Measurements from ENCODE around the gene ZNF618.

Gene ZNF618

DNA sequence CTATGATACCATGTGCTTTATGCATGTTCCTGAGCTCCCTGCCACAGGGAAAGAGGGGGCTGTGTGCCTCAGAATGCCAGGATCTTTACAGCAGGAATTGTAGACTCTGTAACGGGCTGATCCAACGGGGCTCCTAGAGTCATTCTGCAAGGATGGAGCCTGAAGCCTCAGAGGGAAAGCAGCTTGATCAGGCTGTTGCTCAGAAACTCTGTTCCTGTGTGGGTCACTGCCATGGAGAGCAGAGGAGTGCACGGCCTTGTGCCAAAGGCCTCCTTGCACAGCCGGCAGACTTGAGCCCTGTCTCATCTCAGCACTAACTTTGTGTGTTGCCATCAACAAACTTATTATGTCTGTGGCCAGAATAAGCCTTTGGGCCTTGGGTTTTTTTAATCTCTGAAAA, 150.2 kb downstream of the ZNF618 start:
- ATAC-seq (ENCODE audit: insufficient read depth, low read depth) (no peak), DNase-seq (no peak)
- Histone ChIP-seq H3K9ac (ENCODE audit: low read depth, low read length) (no peak overlapping the region), H3K4me3 (ENCODE audit: low read depth in 1 of 2, low read length in 2 of 2) (no peak overlapping the region), H4K20me1 (ENCODE audit: insufficient read depth, low read length) (no peaks in the 10 kb centered on the region), H3K36me3 (ENCODE audit: insufficient read depth, low read length) (no peaks in the 10 kb centered on the region), H2AFZ (ENCODE audit: low read depth, low read length) (no peak overlapping the region), H3K9me3 (ENCODE audit: insufficient read depth, low read length, severe bottlenecking) (peaks cover 13% of the 10 kb centered on the region), H3K79me2 (ENCODE audit: insufficient read depth, low read length) (no peaks in the 10 kb centered on the region), H3K27me3 (ENCODE audit: insufficient read depth, low read length, poor library complexity) (no peaks in the 10 kb centered on the region), H3K4me1 (ENCODE audit: insufficient read depth, low read length) (no peaks in the 10 kb centered on the region), H3K27ac (ENCODE audit: low read length) (no peak overlapping the region), H3K4me2 (ENCODE audit: insufficient read depth, low read length) (no peak overlapping the region)
- TF ChIP-seq EZH2 (IDR thresholded peaks at IDR 0.05; ENCODE audit: borderline replicate concordance, low read depth, low read length, severe bottlenecking) (no peak), CTCF (IDR thresholded peaks at IDR 0.05; ENCODE audit: borderline replicate concordance, extremely low read depth, low read length, poor library complexity, severe bottlenecking) (no peak)

- no peak for DNase-seq
- H3K27ac ChIP-seq (ENCODE audit: low read length) = no peak overlapping the region
- H3K9ac ChIP-seq (ENCODE audit: low read depth, low read length) = no peak overlapping the region
- TF ChIP-seq EZH2 (IDR thresholded peaks at IDR 0.05; ENCODE audit: borderline replicate concordance, low read depth, low read length, severe bottlenecking) (no peak), CTCF (IDR thresholded peaks at IDR 0.05; ENCODE audit: borderline replicate concordance, extremely low read depth, low read length, poor library complexity, severe bottlenecking) (no peak)
- H3K27me3 ChIP-seq (ENCODE audit: insufficient read depth, low read length, poor library complexity) = no peaks in the 10 kb centered on the region
- H4K20me1 ChIP-seq (ENCODE audit: insufficient read depth, low read length) = no peaks in the 10 kb centered on the region
- H3K4me2 ChIP-seq (ENCODE audit: insufficient read depth, low read length) = no peak overlapping the region
- H3K79me2 ChIP-seq (ENCODE audit: insufficient read depth, low read length) = no peaks in the 10 kb centered on the region
- no peaks in the 10 kb centered on the region for H3K36me3 ChIP-seq (ENCODE audit: insufficient read depth, low read length)
- H3K4me1 ChIP-seq (ENCODE audit: insufficient read depth, low read length) = no peaks in the 10 kb centered on the region
- H3K9me3 ChIP-seq (ENCODE audit: insufficient read depth, low read length, severe bottlenecking) = peaks cover 13% of the 10 kb centered on the region
- no peak overlapping the region for H3K4me3 ChIP-seq (ENCODE audit: low read depth in 1 of 2, low read length in 2 of 2)
- H2AFZ ChIP-seq (ENCODE audit: low read depth, low read length) = no peak overlapping the region
- no peak for ATAC-seq (ENCODE audit: insufficient read depth, low read depth)
Observed at GRCh38 chr9:114027159-114027862, 151.2 kb downstream of the ZNF618 start.

- Histone ChIP-seq H3K9me3 (ENCODE audit: insufficient read depth, low read length, severe bottlenecking) (peaks cover 11% of the 10 kb centered on the region), H2AFZ (ENCODE audit: low read depth, low read length) (no peak overlapping the region), H3K36me3 (ENCODE audit: insufficient read depth, low read length) (no peaks in the 10 kb centered on the region), H4K20me1 (ENCODE audit: insufficient read depth, low read length) (no peaks in the 10 kb centered on the region), H3K79me2 (ENCODE audit: insufficient read depth, low read length) (no peaks in the 10 kb centered on the region), H3K4me1 (ENCODE audit: insufficient read depth, low read length) (no peaks in the 10 kb centered on the region), H3K27ac (ENCODE audit: low read length) (no peak overlapping the region), H3K4me2 (ENCODE audit: insufficient read depth, low read length) (no peak overlapping the region), H3K4me3 (ENCODE audit: low read depth in 1 of 2, low read length in 2 of 2) (no peak overlapping the region), H3K27me3 (ENCODE audit: insufficient read depth, low read length, poor library complexity) (no peaks in the 10 kb centered on the region), H3K9ac (ENCODE audit: low read depth, low read length) (no peak overlapping the region)
- DNase-seq (no peak), ATAC-seq (ENCODE audit: insufficient read depth, low read depth) (no peak)
- TF ChIP-seq EZH2 (IDR thresholded peaks at IDR 0.05; ENCODE audit: borderline replicate concordance, low read depth, low read length, severe bottlenecking) (no peak), CTCF (IDR thresholded peaks at IDR 0.05; ENCODE audit: borderline replicate concordance, extremely low read depth, low read length, poor library complexity, severe bottlenecking) (no peak)
Observed at GRCh38 chr9:114027863-114028465, 151.9 kb downstream of the ZNF618 start.
